Gastrocnemius medialis (tissue), 4 donors: ENCODE results near the gene BCORL1.

Experiments used
- POLR2A ChIP-seq, 2 donors: fragments of 450-650 bp; IDR thresholded peaks; one replicate each; pipeline ENCODE4 v1.6.1; 2017; ENCODE audit warnings: antibody characterized with exemption in 2 of 2, mild to moderate bottlenecking in 2 of 2, moderate library complexity in 2 of 2
- TF ChIP-seq, protein P1 (sequence below), 5 experiments: fragments of 450-650 bp in 3 of 5; fragments of 200-600 bp in 2 of 5; sonication (generic) in 2 of 5; IDR thresholded peaks in 4 of 5; conservative IDR thresholded peaks in 1 of 5; 1 replicate in 4 of 5; 2 replicates in 1 of 5; pipeline ENCODE4 v1.5.1; 2016 to 2019; ENCODE audit warnings: antibody characterized with exemption in 5 of 5, mild to moderate bottlenecking in 3 of 5, moderate library complexity in 3 of 5

DNA sequence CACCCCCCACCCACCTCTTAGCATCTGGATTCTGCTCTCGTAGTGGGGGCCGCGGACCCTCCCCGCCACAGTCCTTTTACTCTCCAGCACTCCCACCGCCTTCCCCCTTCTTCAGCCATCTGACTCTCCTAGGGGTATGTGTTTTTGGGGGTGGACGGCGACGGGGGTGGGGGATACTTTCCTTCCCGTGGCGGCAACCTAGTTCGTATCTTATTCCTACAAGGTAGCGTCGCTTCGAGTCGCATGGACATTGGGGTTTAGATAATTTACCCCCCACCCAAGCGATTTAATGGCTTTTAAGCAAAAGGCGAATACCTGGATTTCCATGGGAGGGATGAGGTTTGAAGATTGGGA, 1.3 kb upstream of the BCORL1 start:
- TF ChIP-seq, protein P1, sequence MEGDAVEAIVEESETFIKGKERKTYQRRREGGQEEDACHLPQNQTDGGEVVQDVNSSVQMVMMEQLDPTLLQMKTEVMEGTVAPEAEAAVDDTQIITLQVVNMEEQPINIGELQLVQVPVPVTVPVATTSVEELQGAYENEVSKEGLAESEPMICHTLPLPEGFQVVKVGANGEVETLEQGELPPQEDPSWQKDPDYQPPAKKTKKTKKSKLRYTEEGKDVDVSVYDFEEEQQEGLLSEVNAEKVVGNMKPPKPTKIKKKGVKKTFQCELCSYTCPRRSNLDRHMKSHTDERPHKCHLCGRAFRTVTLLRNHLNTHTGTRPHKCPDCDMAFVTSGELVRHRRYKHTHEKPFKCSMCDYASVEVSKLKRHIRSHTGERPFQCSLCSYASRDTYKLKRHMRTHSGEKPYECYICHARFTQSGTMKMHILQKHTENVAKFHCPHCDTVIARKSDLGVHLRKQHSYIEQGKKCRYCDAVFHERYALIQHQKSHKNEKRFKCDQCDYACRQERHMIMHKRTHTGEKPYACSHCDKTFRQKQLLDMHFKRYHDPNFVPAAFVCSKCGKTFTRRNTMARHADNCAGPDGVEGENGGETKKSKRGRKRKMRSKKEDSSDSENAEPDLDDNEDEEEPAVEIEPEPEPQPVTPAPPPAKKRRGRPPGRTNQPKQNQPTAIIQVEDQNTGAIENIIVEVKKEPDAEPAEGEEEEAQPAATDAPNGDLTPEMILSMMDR (IDR thresholded peaks at IDR 0.05 in 4 of 5, conservative IDR thresholded peaks at IDR 0.05 in 1 of 5), result no peak
- TF ChIP-seq POLR2A (IDR thresholded peaks at IDR 0.05), result no peak
